ENCODE results near the gene CPLX1.

Gene CPLX1

DNA sequence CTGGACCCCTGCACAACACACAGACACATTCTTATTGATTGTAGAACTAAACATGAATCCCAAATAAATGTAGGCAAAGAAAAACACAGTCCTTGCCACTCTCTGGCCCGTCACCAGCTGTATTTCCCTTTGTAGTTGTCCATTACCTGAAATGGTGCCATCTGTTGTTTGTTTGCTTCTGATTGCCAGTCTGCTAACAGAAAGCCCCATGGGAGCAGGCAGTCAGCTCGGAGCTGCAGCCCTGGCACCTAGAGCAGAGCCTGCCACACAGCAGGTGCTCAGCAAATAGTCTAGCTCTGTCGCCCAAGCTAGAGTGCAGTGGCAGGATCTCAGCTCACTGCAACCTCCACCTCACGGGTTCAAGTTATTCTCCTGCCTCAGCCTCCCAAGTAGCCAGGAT, 28.9 kb downstream of the CPLX1 start:
- TF ChIP-seq, protein P1, sequence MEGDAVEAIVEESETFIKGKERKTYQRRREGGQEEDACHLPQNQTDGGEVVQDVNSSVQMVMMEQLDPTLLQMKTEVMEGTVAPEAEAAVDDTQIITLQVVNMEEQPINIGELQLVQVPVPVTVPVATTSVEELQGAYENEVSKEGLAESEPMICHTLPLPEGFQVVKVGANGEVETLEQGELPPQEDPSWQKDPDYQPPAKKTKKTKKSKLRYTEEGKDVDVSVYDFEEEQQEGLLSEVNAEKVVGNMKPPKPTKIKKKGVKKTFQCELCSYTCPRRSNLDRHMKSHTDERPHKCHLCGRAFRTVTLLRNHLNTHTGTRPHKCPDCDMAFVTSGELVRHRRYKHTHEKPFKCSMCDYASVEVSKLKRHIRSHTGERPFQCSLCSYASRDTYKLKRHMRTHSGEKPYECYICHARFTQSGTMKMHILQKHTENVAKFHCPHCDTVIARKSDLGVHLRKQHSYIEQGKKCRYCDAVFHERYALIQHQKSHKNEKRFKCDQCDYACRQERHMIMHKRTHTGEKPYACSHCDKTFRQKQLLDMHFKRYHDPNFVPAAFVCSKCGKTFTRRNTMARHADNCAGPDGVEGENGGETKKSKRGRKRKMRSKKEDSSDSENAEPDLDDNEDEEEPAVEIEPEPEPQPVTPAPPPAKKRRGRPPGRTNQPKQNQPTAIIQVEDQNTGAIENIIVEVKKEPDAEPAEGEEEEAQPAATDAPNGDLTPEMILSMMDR (conservative IDR thresholded peaks at IDR 0.05) = no peak
- peak overlapping the region; percentile 42; the same call in 1 of the 2 replicates for H3K27ac ChIP-seq

- TF ChIP-seq, protein P1 (conservative IDR thresholded peaks at IDR 0.05) = no peak
Observed at GRCh38 chr4:796206-796605, 29.7 kb downstream of the CPLX1 start.

DNA sequence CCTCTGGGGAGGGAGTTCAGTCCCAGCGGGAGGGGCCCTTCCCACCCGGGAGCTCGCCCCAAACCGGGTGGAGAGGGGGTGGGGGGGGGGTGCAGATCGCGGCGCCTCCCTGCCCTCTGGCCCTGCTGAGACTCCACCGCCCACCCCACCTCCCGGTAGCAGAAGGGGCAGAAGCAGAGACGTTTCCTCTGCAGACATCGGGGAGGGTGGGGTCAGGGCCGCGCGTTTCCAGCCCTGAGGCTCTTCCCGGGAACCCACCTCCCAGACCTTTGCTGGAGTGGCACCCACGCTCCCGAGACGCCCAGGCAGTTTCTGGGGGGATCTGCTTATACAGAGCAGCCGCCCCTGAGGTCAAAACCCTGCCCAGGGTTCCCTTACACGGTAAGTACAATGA, 30.2 kb downstream of the CPLX1 start:
- H3K27ac ChIP-seq = peak overlapping the region; percentile 62; the same call in 1 of the 2 replicates
- TF ChIP-seq, protein P1 (conservative IDR thresholded peaks at IDR 0.05) = no peak

More at GRCh38 chr4:796206-796605, 29.7 kb downstream of the CPLX1 start:
- H3K27ac ChIP-seq = peak overlapping the region; percentile 62; the same call in 1 of the 2 replicates

DNA sequence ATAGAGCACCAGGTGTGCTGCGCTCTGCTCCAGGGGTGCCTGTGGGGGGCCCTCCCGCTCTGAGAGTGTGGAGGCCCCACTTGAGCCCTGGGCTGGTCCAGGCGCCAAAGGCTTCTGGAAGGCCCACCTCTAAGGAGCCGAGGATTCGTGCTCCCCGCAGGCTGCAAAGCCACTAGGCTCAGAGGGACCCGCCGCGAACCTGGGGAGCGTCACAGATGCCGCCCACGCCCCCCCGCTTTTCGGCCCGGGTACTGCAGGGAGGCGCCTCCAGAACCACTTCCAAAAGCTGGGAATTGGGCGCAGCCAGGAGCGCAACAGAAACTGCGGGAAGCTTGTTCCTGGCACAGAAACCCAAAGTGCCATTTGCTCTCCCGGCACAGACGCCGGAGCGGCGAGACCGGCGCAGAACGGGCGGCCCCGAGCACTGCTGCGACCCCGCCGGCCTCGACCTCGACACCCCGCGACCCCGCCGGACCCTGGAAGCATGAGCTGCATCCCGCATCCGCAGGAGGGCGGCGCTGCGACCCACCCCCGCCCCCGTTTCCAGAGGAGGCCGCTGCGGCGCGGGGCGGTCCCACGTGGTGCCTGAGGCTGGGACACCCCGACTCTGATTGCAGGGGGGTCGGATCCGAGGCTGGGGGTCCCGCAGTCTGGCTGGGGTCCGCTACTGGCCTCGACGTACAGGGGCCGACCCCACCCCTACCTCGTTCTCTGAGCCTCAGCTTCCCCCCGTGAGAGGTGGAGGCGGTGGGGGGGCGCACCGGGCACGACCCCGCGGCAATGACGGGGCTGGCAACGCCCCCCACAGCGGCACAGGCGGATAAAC, 30.8 kb downstream of the CPLX1 start:
- TF ChIP-seq, protein P1 (conservative IDR thresholded peaks at IDR 0.05) = 0 out of 2 replicates have a peak, but pooled peaks have one; percentile 8
- H3K27ac ChIP-seq = peak overlapping the region; percentile 62; the same call in 1 of the 2 replicates

- H3K27ac ChIP-seq = no peak overlapping the region
- TF ChIP-seq, protein P1 (conservative IDR thresholded peaks at IDR 0.05) = no peak
Observed at GRCh38 chr4:793941-794621, 31.8 kb downstream of the CPLX1 start.

- TF ChIP-seq, protein P1 (conservative IDR thresholded peaks at IDR 0.05) = no peak
- peak overlapping the region; percentile 73; the same call in 1 of the 2 replicates for H3K27ac ChIP-seq
Observed at GRCh38 chr4:793093-793861, 32.7 kb downstream of the CPLX1 start.

All from VCaP (cell line).